Measurements from ENCODE around the gene SUN1.

DNA sequence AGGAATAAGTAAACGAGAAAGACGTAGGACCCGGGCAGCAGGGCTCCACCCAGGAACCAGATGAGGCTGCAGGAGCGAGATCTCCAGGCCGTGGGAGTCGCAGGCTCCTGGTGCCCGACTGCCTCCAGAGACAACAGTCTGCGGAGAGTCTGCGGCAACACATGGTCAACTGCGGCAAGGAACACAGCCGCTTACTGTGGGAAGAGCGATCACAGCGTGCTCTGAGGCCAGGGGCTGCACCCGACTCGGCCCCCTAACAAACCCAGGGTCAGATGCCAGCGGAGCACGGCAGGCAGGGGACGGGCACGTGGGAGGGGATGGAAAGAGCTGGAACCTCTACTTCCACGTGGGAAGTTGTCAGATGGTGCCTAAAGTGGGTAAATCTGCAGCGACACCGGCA lies 70.7 kb downstream of the SUN1 start:
- TF ChIP-seq CTCF (IDR thresholded peaks at IDR 0.05; ENCODE audit: poor library complexity) (no peak), EZH2 (IDR thresholded peaks at IDR 0.05; ENCODE audit: borderline replicate concordance) (no peak)
